Ascending aorta (tissue), 2 donors: ENCODE data around the gene NMNAT2. TPM values are rescaled to one million over a fixed set of nuclear protein-coding genes. Genes with fewer than 3 reads are reported as not detected.
A peak's percentile ranks its signal among the peaks of the same experiment; 100 is the strongest.

Experiments used
- DNase-seq, 2 donors: peaks; one replicate each; pipeline ENCODE4 v3.0.0-alpha.2; 2019; ENCODE audit warnings: low spot score in 2 of 2
- H3K27ac ChIP-seq, 2 donors: fragments of 200-600 bp; sonication (generic); one replicate each; pipeline ENCODE4 v1.5.1; 2016 to 2017; ENCODE audit warnings: mild to moderate bottlenecking in 1 of 2
- H3K27me3 ChIP-seq: fragments of 200-600 bp; sonication (generic); one replicate; pipeline ENCODE4 v1.5.1; 2017
- H3K36me3 ChIP-seq, 2 donors: fragments of 200-600 bp; sonication (generic); one replicate each; pipeline ENCODE4 v1.5.1; 2016
- H3K4me1 ChIP-seq, 2 donors: fragments of 200-600 bp; sonication (generic); one replicate each; pipeline ENCODE4 v1.5.1; 2016 to 2017; ENCODE audit warnings: mild to moderate bottlenecking in 1 of 2
- H3K4me3 ChIP-seq, 2 donors: fragments of 200-600 bp; sonication (generic); one replicate each; pipeline ENCODE4 v1.5.1; 2016 to 2017; ENCODE audit warnings: mild to moderate bottlenecking in 1 of 2
- H3K9me3 ChIP-seq, 2 donors: fragments of 200-600 bp; sonication (generic); one replicate each; pipeline ENCODE4 v1.5.1; 2016
- intact Hi-C: fragments of 100-400 bp; cut with DNase I; formaldehyde crosslinking; loops from one replicate; pipeline ENCODE4 v1.15.1; 2023
- total RNA-seq: library from RNA; depleted of rRNA; stranded (reverse); fragments of >200 nt; gene quantifications from one replicate; pipeline ENCODE4 v1.1.0, GENCODE V29; 2016
- TF ChIP-seq, protein P1 (sequence below), 3 experiments: fragments of 200-600 bp in 2 of 3; fragments of 450-650 bp in 1 of 3; sonication (generic) in 2 of 3; IDR thresholded peaks; one replicate each; pipeline ENCODE4 v1.5.1; 2016 to 2019; ENCODE audit warnings: antibody characterized with exemption in 3 of 3, mild to moderate bottlenecking in 1 of 3, moderate library complexity in 1 of 3

Gene NMNAT2
- 0.53 TPM for total RNA-seq

DNA sequence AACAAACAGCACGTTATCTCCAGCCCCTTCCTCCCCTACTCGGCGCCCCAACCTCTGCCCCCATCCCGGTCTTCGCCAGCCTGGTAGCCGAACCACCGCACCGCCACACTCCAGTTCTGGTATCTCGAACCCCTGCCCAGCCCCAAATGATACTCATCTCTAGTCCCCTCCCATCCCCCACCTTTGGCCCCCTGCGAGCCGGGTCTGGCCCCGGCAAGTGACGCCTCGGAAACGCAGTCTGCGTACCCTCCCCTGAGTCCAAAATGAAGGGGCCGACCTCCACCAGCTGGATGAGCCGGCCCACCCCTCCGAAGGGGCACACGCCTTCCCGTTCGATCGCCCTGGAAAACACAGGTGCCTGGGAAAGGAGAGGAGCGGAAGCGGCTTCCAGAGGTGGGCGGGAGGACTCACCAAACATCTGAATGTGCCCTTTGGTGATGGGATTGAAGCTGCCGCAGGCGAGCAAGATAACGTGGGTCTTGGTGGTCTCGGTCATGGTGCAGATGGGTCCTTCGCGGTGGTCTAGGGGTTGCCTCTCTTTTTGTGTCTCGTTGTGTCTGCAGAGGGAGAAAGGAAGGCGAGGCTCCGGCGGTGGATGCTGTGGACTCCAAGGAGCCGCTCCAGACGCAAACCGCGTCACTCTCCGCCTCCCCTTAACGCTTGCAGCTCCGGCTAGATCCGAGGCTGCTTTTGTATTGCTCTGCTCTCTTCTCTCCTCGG is at the start of gene NMNAT2:
TSS of gene NMNAT2 (minus strand) at position 609 of the 720 bp plus-strand sequence. CDS start at position 496, 113 bp downstream.
- Histone ChIP-seq H3K4me3 (peak within 1 kb of the TSS; percentile 50 to 60), H3K27ac (no peak within 1 kb of the TSS), H3K27me3 (peaks cover 10% of the 10 kb centered on the region), H3K36me3 (no peaks in the 10 kb centered on the region), H3K4me1 (peaks cover 5 to 13% of the 10 kb centered on the region in 2 donors), H3K9me3 (no peaks in the 10 kb centered on the region)
- TF ChIP-seq, protein P1, sequence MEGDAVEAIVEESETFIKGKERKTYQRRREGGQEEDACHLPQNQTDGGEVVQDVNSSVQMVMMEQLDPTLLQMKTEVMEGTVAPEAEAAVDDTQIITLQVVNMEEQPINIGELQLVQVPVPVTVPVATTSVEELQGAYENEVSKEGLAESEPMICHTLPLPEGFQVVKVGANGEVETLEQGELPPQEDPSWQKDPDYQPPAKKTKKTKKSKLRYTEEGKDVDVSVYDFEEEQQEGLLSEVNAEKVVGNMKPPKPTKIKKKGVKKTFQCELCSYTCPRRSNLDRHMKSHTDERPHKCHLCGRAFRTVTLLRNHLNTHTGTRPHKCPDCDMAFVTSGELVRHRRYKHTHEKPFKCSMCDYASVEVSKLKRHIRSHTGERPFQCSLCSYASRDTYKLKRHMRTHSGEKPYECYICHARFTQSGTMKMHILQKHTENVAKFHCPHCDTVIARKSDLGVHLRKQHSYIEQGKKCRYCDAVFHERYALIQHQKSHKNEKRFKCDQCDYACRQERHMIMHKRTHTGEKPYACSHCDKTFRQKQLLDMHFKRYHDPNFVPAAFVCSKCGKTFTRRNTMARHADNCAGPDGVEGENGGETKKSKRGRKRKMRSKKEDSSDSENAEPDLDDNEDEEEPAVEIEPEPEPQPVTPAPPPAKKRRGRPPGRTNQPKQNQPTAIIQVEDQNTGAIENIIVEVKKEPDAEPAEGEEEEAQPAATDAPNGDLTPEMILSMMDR (IDR thresholded peaks at IDR 0.05), result no peak
- DNase-seq, result no peak
- intact Hi-C loops, result no loop called here

DNA sequence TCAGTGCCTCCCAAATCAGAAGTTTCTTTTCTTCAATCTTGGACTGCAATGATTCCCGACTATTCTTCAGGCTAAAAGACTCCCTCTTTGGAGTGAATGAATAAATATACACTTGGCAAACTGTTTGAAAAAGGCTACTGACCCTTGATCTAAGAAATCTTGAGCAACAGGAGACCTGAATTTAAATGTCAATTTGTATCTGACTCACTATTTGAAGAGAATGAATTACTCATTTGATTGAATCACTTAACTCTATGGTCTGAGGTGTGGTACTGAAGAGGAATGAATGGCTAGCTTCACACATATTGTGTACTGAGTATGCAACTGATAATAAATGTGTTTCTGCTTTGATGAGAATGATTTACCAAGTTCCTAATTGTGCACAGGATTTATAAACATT is 49.5 kb upstream of the NMNAT2 start:
- DNase-seq, result no peak

DNA sequence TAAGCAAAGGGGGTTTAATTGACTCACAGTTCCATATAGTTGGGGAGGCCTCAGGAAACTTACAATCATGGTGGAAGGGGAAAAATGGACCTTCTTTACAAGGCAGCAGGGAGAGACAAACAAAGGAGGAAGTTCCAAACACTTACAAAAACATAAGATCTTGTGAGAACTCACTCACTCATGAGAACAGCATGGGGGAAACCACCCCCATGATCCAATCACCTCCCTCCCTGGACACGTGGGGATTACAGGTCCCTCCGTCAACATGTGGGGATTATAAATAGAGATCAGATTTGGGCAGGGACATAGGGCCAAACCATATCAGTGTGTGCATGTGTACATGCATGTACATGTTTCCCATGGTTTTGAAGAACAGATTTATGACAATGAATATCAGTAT is 48.6 kb upstream of the NMNAT2 start:
- no peaks in the 10 kb centered on the region for H3K4me1 ChIP-seq

More for the DNA sequence above, 49.5 kb upstream of the NMNAT2 start:
- TF ChIP-seq, protein P1 (IDR thresholded peaks at IDR 0.05), result no peak
- H3K4me3 ChIP-seq, result no peak overlapping the region
- intact Hi-C loops, result loop anchor here (5.0 kb wide), 1 partner anchor 505 kb away; no protein-coding TSS in a partner anchor
- no peaks in the 10 kb centered on the region for H3K27me3 ChIP-seq
- no peak overlapping the region for H3K27ac ChIP-seq
- H3K4me1 ChIP-seq, result no peaks in the 10 kb centered on the region
- no peaks in the 10 kb centered on the region for H3K9me3 ChIP-seq
- no peaks in the 10 kb centered on the region for H3K36me3 ChIP-seq

DNA sequence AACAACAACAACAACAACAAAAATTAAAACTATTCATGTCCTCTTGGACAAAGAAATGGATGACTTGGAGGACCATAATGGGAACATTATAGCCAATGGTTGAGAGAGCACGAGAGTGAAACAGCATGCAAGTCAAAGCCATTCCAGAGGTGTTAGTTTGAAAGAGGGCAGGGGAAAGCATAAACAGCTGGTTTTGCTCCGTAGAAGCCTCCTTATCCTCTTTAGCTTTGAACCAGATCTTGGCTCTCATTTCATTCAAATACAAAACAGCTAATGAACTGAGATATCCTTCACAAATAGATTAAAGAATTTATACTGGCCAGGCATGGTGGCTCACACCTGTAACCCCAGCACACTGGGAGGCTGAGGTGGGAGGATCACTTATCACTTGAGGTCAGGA is 45.4 kb upstream of the NMNAT2 start:
- Histone ChIP-seq H3K4me1 (no peaks in the 10 kb centered on the region), H3K36me3 (no peaks in the 10 kb centered on the region), H3K9me3 (no peaks in the 10 kb centered on the region), H3K4me3 (no peak overlapping the region), H3K27me3 (no peaks in the 10 kb centered on the region), H3K27ac (no peak overlapping the region)
- intact Hi-C loops, result no loop called here
- no peak for DNase-seq
- TF ChIP-seq, protein P1 (IDR thresholded peaks at IDR 0.05), result no peak

More for the DNA sequence above, 48.6 kb upstream of the NMNAT2 start:
- no peaks in the 10 kb centered on the region for H3K36me3 ChIP-seq
- intact Hi-C loops, result loop anchor here (5.0 kb wide), 1 partner anchor 504 kb away; no protein-coding TSS in a partner anchor
- H3K4me3 ChIP-seq, result no peak overlapping the region
- H3K9me3 ChIP-seq, result no peaks in the 10 kb centered on the region
- TF ChIP-seq, protein P1 (IDR thresholded peaks at IDR 0.05), result no peak
- no peak for DNase-seq
- H3K27ac ChIP-seq, result no peak overlapping the region
- no peaks in the 10 kb centered on the region for H3K27me3 ChIP-seq

DNA sequence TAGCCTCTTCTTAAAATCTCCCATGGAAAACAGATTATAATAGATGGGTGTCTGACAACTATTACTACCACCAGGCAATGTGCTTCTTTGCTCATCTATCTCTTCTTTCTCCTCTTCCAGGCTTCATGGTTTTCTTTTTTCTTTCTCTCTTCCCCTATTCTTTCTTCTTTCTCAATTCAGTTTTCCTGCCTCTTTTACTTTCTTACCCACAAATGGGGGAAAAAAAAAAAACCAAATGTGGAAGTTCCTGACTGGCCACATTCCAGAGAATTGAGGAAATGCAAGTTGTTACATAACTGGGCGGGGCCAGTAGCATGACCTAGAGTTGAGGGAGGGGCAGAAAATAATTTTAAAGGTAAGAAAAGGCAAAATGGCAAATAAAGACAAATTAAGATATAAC is 43.2 kb upstream of the NMNAT2 start:
- no peak for DNase-seq
- no peak overlapping the region for H3K4me3 ChIP-seq
- no peaks in the 10 kb centered on the region for H3K27me3 ChIP-seq
- no peaks in the 10 kb centered on the region for H3K9me3 ChIP-seq
- intact Hi-C loops, result no loop called here
- H3K27ac ChIP-seq, result no peak overlapping the region
- H3K4me1 ChIP-seq, result no peaks in the 10 kb centered on the region
- TF ChIP-seq, protein P1 (IDR thresholded peaks at IDR 0.05), result no peak
- no peaks in the 10 kb centered on the region for H3K36me3 ChIP-seq
